GM03348 (cell line): Measurements from ENCODE around the gene LRRC37A.
"Not testable (repeated sequence)": the region's sequence is repeated elsewhere in the genome, so short reads cannot be mapped to it uniquely, and the experiment has no call there.

Experiments
- DNase-seq: peaks from one replicate; pipeline ENCODE4 v3.0.0; 2012; ENCODE audit warnings: low spot score

The LRRC37A gene

DNA sequence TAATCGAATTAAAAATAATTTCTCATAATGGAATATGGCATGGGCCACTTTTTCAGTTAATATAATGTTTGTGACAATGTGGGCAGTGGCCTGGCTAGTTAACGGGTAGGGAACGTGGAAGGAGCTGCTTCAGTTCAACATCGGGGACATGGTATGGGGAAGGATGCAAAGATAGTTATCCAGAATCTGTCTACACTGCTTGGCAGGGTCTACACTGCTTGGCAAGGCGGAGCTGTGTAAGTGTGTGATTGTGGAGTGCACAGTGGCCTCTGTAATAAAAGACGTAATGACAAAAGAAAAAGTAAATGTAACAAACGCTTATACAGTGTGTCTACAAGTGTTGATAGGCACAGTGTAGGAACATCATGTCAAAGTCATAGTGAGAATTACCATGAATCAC lies 7.3 kb upstream of the LRRC37A start:
- not testable (repeated sequence) for DNase-seq

DNA sequence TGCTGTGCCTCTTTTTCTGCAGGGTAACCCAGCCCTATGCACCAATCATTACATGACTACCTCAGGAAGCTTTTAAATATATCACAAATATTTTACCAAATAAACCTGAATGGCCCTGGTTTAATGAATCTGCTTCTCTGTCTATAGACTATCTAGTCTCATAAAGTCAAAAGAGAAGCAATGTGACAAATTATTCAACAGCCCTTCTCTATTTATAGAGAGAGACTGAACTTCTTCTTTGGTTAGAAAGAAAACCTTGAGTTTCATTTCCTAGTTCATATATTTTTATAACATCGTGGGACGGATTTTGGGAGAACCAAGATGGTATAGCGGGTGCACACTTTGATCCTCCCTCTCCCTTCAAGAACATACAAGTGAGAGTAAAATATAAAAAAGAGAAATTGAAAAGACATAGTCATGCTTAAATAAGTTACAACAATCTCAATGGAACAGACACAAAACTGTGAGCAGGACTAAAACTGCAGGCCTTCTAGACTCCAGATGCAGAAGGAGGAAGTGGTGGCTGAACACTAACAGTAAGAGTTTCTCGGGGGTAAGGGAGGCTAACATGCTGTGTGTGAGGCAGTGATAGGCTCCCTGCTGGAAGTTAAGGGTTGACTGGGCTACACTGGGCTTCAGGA lies 3.9 kb upstream of the LRRC37A start:
- DNase-seq = not testable (repeated sequence)

DNA sequence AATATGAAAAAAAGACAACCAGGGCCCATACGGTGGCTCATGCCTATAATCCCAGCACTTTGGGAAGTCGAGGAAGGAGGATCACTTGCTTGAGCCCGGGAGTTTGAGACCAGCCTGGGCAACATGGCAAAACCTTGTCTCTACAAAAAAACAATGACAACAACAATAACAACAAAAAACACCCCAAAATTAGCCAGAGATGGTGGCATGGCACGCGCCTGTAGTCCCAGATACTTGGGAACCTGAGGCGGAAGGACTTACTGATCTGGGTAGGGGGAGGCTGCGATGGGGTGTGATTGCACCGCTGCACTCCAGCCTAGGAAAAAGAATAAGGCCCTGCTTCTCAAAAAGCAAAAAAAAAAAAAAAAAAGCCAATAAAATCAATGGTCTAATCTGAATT lies 3.3 kb upstream of the LRRC37A start:
- DNase-seq = not testable (repeated sequence)

DNA sequence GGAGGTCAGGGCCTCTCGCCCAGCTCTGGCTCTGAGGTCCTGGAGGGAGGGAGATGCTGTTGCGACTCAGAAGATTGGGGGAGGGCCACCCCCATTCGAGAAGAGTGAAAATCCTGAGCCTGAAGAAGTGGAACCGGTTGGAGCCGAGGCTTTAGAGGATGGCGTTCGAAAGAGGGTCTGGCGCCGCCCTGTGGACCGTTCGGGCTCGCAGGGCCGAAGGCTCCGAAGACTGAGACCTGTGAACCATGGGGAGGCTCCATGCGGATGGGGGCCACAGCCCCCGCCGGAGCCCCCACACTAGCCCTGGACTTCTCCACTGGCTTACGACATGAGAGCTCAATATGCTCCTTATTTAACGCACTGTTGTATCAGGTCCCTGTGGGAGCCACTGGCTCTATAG lies 46.3 kb downstream of the LRRC37A start:
- not testable (repeated sequence) for DNase-seq

DNA sequence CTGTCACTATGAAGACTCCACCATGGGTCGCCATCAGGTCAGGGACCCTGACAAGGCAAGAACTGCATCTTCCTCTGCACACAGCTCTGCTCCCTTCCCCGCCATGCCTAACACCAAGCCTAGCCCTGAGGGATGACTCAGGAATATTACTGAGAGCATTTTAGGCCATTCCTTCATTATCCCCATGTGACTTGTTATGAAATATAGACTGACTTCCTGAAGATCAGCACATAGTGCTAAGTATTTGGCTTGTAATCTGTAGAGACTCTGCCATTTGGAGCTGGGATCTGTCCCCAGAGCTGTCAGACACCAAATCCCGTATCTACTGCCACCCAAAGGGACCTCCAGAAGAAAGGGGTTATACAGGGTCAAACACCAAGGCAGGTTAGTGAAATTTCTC lies 47.2 kb downstream of the LRRC37A start:
- DNase-seq = not testable (repeated sequence)

DNA sequence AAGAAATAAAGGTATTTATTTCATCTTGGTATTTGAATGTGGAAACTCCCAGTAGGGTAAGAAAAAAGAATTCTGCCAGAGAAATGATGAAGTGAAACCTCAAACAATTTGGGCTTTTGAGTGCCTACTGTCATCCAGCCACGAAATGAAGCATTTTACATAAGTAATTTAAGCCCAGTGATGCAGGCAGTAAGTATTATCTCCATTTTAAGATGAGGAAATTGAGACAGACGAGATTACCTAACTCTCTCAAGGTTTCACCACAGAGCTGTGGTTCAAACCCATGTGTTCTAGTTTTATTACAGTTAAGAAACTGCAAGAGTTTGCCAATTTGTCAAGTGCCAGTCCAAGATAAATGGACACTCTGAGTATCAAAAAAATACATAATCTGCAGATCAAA lies 53.4 kb downstream of the LRRC37A start:
- DNase-seq = not testable (repeated sequence)

DNA sequence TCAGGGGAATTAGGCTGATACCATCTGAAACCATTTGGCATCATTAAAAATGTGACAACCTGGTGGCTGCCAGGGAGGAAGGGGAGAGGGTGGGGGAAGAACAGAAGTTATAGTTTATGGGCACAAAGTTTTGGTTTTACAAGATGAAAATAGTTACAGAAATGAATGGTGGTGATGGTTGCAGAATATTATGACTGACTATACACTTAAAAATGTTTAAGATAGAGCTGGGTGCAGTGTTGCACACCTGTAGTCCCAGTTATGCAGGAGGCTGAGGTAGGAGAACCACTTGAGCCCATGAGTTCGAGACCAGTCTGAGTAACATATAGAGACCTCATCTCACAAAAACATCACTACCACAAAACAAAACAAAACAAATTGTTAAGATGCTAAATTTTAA lies 54.1 kb downstream of the LRRC37A start:
- not testable (repeated sequence) for DNase-seq

DNA sequence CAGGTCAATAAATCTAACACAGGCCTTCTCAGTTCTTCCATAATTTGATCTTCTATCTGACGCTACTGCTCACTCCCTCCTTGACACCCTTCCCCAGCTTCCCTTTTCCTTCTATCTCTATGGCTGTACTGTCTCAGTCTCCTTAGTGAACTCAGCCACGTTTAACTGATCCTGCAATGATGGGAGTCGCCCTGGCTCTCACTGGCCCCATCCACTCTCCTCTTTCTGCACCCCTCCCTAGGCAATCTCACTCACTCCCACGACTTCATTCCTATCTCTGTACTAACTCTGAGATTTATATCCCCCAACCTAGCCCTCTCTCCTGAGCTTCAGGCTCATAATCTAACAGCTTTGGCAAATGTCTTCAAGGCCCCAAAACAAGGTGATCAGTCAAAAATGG lies 58.9 kb downstream of the LRRC37A start:
- not testable (repeated sequence) for DNase-seq

DNA sequence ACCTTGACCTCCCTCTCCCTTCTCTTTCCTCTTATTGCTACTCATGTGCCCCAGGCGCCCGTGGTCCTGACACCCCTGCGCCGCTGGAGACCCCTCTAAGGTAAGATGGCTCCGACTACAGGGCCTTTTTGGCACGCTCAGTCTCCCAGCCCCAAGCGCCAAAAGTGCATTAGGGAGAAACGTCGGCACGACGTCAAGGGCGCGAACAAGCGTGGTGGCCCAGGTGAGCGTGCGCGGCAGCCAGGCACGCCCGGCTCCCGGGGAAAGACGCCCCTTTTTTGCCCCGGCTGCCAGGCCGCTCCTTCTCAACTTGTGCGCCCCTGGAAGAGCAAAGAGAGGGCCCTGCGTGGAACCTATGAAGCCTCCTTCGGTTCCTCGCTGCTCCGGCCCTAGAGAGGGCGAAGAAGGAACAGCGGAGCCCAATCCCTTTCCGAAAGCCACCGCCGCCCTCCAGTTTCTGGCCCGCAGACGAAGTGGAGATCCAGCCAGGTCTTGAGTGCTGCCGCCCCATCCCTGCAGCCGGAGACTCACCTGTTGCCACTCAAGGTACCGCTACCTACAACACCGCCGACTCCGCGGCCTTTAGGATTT lies 66.3 kb downstream of the LRRC37A start:
- not testable (repeated sequence) for DNase-seq

DNA sequence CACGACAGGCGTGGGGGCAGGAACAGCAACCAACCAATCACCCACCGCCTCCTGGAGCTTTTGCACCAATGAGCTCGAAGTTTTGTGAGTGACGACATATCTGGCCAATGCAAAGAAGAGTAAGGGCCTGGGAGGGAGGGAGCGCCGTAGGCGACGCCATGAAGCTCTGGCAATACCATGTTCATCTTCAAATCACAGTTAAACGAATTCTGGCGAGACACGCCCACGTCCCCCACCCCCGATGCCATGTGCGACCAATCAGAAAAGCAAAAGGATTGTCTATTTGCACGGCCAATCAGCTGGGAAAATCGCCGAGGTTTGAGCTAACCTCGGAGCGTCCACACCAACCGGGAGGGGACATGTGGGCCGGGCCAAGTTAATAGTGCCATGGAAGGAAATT lies 66.8 kb downstream of the LRRC37A start, which contains the start of gene ARL17B:
Gene ARL17B (minus strand): TSS at position 12 of the 400 bp plus-strand sequence. CDS start 3,369 bp downstream, outside the sequence.
- DNase-seq = not testable (repeated sequence)

DNA sequence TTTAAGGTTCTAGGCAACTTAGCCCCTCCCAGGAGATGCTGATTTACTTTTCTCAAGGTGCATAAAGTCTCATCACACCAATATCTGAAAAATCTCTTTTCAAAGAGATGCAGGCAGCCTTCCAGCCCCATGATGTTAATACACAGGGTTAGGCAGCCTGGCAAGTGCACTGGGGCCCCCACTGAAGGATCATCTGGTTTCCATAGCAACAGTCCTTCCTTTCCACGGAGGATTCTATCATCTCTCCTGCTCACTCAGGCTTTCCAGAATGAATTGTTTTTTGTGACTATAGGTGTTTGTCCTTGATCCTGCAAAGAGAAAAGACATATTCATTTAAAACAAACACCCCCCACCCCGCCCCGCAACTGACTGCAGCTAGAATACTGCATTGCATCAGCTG lies 72.6 kb downstream of the LRRC37A start:
- DNase-seq = not testable (repeated sequence)

DNA sequence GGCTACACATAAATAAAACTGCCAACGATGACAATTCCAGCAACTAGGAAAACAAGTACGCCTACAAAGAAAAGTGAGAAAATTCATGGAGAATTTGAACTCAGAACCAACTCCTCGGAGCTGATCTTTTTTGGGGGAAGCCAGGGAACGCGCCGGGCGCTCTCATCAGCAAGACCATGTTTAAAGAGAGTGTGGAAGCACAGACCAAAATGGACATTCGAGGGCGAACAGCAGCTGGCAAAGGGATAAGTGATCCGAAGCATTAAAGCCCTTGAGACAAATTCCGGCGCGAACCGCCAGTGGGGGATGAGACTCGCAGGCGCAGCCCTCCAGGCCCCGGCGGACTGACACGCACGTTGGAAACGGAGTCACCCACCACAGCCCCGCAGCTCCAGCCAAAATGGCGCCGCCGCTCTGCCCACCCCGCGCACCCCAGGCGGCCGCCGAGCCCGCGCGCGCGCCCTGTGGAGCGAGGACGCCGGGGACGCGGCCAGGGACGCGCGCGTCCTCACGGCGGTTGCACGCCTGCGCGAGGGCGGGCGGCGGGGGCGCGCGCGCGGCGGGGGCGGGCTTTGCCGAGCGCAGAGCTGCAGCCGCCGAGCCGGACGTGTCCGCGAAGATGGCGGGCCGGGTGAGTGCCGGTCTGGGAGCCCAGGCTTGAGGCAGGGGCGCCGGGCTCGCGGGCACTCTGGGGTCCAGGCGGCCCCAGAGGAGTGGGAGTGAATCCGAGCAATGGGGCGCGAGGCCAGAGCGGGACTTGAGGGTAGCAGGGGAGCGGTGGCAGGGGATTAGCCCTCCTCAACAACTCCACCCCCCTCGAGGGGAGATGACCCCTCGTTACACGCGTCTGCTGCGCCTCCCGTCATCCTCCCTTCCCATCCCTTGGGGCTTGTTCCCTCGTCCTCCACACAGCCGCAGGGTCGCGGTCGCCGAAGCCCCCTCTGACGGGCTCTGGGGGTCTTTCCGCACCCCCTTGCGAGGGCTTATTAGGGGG lies 77.6 kb downstream of the LRRC37A start:
- DNase-seq = not testable (repeated sequence)

DNA sequence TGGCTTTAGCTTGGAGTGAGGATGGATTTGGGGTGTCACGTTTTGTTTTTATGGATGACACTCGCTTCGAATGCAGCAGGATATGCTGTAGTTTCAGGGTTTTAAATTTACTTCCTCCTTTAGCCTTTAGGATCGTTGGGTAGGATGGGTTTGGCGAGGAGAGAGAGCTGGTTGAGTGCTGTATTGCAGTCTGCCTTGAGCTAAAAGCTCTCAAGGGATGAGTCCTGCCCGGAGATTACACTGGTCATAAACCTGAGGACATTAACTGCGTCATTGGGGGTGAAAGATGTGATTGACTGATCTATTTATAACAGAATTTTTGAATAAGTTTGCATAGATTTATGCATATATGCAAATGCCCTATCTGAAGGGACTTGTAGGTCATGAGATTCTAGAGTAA lies 78.5 kb downstream of the LRRC37A start:
- DNase-seq = not testable (repeated sequence)

DNA sequence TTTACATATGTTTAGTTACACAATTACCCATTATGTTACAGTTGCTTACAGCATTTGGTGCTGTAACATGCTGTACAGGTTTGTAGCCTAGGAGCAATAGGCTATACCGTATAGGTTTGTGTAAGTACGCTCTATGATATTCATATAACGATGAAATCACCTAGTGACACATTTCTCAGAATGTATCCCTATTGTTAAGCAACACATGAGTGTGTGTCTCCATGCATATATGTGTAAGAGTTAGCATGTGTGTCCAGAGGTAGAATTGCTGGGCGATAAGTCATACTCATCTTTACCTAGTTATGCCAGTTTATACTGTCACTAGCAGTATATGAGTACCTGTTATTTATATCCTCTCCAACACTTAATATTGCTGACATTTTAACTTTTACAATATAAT lies 88.2 kb downstream of the LRRC37A start:
- DNase-seq = not testable (repeated sequence)

DNA sequence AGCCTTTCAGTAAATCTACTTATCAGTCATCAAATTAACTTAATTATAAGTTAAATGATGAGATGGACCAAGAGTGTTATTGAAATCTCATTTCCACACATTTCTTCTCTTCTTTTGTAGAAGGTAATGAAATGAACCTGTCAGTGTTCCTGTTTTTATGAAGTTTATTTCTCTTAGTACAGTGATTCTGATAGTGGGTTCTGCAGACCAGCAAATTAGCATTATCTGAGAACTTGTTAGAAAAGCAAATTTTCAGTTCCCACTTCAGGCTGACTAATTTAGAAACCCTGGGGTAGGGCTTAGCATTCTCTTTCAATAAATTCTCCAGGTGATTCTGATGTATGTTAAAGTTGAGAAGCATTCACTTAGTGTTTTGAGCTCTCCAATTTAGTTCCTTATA lies 90.6 kb downstream of the LRRC37A start:
- not testable (repeated sequence) for DNase-seq
